Uterus (tissue), 2 donors: Measurements from ENCODE around the gene COL4A6.

ENCODE experiments used
- CTCF ChIP-seq, 4 experiments: fragments of 200-600 bp in 2 of 4; fragments of 450-650 bp in 2 of 4; sonication (generic) in 2 of 4; IDR thresholded peaks; one replicate each; pipeline ENCODE4 v1.5.1; 2016 to 2019; ENCODE audit warnings: antibody characterized with exemption in 4 of 4, mild to moderate bottlenecking in 2 of 4, moderate library complexity in 1 of 4
- POLR2A ChIP-seq, 2 donors: fragments of 450-650 bp; IDR thresholded peaks; one replicate each; pipeline ENCODE4 v1.6.1; 2016; ENCODE audit warnings: antibody characterized with exemption in 2 of 2, mild to moderate bottlenecking in 1 of 2, moderate library complexity in 1 of 2

- no peak for TF ChIP-seq POLR2A (IDR thresholded peaks at IDR 0.05)
- TF ChIP-seq CTCF (IDR thresholded peaks at IDR 0.05) = no peak
These were observed 314.4 kb downstream of the COL4A6 start for GRCh38 chrX:108123591-108124366.
